Medulla oblongata (tissue), 1 donor: ENCODE results near the gene RTP2.
"Not testable (repeated sequence)": the region's sequence is repeated elsewhere in the genome, so short reads cannot be mapped to it uniquely, and the experiment has no call there.

ENCODE experiments used
- DNase-seq: peaks from one replicate; pipeline ENCODE4 v3.0.0-alpha.2; 2015; ENCODE audit errors: extremely low spot score

RTP2 gene

DNA sequence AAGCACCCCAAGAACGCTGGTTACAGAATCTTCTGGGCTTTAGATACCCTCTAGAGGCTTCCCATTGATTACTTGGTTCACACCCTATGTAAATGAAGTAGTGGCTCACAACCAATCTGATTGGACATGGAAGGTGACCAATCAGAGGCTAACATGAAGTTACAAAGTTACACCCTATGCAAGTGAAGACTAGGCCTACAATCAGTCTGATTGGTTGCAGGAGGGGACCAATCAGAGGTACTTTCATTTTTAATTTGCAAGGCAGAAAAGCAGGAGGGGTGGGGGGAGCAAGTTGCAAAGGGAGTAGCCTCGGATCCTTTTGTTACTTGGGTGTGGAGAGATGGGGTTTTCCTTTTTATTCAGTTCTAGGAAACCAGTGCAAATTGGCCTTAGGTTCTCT, 11.1 kb upstream of the RTP2 start:
- DNase-seq = no peak

DNA sequence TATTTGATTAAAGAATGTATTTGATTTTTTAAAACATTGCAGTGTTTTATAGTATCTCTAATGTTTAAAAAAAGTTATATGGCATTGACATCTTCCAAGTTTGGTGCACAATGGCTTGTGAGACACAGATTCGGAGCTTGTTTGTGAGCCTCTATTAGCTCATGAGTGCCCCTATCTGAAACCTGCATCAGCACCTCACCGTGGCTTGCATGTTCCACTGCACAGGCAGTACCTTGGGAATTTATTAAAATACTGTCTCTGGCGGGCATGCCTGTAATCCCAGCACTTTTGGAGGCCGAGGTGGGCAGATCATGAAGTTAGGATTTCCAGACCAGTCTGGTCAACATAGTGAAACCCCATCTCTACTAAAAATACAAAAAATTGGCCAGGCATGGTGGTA, 6.8 kb upstream of the RTP2 start:
- DNase-seq = no peak

DNA sequence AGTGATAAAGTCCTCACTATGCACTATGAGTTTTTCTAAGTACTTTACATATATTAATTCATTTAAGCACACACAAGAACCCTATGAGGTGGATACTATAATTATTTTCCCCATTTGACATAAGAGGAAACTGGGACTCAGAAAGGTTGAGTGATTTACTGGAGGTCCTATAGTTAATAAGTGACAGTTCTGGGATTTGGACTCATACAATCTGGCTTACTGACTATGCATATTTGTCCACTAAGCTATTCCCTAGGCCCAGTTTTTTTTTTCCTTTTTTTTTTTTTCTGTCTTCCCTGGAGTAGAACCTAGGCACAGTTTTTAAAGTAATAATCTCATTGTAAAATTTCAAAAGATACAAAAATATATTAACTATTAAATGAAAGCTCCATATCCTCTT, 6.3 kb upstream of the RTP2 start:
- DNase-seq = no peak

DNA sequence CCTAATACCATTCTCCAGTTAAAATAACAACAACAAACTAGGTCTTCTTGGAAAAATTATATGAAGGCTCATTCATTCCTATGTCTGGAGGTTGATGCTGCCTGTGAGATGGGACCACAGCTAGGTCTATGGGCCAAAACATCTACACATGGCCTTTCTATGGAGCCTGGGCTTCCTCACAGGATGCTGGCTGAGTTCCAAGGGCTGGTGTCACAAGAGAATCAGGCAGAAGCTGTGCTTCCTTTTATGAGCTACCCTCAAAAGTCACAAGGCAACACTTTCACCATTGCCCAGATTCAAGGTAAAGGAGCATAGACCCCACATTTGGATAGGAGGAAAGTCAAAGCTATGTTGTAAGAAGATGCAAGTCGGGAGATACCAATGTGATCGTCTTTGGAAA, 4.6 kb upstream of the RTP2 start:
- DNase-seq = peak; percentile 74

DNA sequence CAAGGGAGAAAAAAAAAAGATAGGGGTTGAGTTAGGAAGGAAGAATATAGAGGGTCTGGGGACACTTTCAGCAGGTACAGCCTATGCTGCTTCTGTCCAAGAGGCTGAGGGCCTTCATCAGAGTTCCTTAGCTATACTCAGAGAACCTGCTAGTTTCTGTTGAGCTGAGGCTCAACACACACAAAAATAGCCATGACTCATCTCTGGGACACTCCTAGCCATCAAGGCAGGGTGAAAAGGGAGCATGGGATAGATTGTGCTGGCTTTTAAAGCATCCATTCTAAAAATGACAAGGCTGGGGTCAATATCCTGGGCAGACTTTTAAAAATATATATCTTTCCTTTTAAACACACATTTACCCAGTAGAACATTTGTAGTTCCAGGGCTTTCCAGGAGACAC, 2.8 kb upstream of the RTP2 start:
- no peak for DNase-seq

DNA sequence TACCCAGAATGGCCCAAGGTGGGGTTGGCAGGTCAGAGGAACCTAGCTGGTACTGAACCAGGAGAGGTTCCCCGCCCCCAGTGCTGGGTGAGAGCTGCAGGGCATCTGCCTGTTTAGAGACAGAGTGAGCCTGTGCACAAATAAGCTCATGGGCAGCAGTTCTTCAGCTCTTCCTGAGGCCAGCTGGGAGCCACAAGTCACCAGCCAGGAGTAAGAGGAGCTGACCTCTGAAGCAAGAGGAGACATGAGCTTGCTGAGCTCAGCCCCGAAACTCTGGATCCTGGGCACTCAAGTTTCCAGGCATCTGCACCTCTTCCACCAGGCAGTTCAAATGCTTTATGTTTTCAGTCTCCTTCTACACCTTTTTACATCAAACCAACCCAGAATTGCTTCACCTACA, 2.1 kb downstream of the RTP2 start:
- no peak for DNase-seq

DNA sequence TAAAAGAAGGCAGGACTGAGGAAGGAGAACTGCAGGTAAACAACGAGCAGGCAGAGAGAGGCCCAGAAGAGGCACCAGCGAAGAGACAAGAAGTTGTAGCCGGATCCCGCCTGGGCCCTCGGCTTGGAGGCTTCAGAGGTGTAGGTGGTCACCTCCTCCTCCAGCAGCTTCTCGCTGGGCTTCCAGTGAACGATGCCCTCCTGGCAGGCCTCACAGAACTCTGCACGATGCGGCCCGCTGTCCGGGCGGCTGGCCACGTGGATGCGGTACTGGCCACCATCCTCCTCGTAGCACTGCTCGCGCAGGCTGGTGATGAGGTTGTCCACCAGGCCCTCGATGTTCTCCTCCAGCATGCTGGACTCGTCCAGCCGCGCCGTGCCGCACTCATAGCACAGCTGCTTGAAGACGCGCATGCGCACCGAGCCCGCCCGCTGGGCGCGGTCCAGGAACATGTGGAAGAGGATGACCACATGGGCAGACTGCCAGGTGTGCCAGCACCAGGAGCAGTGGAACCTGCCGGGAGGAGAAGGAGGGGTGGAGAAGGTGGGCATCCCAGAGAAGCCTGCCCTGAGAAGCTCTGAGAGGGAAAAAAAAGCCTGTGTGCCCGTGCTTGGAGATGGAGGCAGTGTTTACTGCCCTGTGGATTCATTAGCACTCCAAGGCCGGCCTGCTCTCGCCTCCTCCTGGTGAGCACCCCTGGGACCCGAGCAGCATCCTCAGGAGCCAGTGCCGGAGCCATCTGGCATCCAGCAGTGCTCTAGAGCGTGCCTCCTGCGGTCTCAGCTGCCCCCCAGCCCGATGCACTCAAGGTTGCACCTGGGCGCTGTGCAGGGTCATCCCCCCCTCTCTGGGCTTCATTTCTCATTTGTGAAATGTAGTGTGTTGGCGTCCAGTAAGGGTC, 3.6 kb downstream of the RTP2 start:
- DNase-seq = no peak

DNA sequence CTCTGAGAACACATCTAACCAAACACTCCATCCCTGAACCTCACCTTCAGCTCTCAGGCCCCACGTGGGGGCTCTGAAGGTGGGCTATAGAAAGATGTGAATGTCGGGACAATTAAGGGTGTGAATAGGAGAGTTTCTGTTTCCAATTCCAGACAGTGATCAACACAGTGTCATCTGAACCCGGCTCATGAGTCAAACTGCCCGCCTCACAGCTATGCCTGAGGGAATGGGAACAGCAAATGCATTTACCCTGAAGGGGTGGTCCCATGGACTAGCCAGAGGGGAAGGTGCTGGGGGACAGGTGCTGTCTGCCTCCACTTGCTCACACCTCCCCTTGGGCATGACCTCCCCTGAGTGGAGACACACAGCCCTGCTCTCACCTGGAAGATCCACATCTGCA, 6.3 kb downstream of the RTP2 start:
- no peak for DNase-seq

DNA sequence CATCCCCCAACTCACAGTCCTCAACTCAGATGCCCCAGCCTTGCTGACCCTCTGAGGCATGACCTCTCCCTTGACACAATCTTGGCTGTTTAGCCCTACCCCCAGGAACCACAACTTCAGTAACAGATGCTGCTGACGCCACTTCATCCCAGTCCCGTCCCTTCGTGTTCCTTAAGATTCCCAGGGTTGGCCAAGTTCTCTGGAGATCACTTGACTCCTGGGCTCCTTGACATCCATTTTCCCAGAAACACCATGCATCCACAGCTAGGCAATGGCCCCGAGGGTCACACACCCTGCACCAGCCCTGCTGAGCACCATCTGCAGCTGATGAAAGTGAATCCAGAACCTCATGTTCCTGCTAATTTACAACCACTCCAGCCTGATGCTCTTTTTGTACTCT, 6.9 kb downstream of the RTP2 start:
- no peak for DNase-seq

DNA sequence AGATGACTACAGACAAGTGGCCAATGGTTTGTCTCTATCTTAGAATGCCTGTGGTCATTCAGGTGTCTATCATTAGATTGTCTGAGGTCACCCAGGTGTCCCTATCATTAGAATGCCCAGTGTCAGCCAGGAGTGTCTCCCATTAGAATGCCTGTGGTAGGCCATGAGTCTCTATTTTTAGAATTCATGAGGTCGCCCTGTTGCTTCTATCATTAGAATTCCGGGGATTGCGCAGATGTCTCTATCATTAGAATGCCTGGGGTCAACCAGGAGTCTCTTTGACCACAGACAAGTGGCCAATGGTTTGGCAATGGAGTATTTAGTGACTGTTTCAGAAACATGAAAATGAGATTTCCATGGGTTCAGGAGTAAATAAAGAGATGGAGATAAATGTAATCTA, 7.6 kb downstream of the RTP2 start:
- no peak for DNase-seq

DNA sequence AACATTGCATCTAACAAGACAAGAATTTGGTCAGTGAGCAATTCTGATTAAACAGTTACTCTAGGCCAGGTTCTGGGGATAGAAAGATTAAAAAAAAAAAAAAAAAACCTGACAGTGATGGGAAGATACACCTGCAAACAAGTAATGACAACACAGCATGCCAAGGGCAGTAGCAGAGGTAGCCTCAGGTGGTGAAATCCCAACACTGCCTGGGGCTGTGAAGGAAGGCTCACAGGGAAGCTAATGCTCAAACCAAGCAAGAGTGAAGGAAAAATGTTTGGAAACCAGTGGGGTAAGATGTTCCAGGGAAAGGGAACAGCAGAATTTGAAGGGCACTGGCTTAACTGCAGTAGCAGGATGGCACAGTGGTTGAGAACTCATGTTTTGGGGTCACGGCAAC, 8.9 kb downstream of the RTP2 start:
- DNase-seq = no peak

DNA sequence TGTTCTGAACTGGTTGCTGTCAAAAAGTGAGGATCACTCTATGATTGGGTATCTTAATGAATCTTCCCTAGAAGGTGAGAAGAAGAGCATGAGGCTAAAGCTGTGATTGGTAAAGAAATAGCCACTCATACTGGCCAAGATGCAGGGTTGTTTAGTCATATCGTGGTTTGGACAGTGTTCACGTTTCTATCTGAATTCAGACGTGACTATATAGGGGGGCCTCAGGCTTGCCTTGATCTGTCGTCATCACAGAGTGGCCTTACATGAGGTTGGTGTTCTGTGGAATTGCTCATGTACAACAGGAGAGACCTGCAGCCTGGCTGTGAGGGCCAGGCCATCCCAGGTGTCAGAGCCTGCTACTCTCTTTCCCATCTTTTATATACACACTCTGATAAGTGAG, 12.4 kb downstream of the RTP2 start:
- DNase-seq = no peak

DNA sequence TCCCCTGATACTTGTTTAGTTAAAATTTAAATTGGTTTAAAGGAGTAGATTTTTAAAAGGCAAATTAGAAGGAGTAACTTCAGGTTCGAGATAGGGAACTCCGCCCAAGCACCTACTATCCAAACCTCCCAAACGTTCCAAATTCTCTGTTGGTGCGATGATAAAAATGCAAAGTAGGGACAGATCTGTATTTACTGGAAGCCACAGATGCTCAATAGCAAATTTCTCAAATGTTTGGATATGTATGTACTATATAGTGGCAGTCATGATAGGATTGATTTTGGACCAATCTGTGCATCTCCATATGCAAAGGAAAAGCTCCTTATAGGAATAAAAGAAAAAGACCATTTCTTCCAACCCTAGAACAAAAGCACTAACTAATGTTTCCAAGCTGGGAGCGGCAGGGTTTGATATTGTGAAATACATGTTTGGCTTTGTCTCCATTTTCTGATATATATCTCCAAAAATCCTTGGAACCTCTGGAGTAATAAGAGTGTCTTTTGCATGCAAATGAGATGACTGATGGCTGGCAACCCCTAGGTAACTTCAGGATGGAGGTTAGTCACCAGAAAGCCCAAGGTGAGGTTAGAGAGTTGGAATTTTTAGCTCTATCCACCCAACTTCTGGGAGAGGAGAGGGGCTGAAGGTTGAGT, 15.6 kb downstream of the RTP2 start:
- no peak for DNase-seq

DNA sequence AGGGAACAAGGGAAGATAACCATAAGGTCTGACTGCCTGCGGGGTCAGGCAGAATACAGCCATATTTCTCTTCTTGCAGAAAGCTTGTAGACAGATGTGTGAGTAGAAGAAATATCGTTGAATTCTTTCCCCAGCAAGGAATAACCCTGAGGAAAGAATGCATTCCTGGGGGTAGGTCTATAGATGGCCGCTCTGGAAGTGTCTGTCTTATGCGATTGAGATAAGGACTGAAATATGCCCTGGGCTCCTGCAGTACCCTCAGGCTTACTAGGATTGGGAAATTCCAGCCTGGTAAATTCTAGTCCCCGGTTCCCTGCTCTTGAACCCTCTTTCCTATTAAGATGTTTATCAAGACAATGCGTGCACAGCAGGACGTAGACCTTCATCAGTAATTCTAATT, 16.4 kb downstream of the RTP2 start:
- DNase-seq = no peak

DNA sequence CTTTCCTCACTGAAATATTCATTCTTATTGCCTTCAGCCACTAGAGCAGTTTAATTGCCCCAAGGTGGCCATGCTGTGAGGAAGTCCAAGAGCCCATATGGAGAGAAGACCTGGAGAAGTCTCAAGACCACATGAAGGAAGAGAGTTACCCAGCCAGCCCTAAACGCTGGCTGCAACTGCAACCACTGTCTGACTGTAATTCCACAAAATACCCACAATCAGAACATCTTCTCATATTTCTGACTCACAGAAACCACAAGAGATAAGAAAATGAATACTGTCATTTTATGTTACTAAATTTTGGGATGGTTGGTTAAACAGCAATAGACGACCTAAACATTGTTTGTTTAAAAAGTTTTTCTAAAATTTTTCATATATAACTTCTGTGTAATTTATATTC, 17.5 kb downstream of the RTP2 start:
- DNase-seq = no peak

DNA sequence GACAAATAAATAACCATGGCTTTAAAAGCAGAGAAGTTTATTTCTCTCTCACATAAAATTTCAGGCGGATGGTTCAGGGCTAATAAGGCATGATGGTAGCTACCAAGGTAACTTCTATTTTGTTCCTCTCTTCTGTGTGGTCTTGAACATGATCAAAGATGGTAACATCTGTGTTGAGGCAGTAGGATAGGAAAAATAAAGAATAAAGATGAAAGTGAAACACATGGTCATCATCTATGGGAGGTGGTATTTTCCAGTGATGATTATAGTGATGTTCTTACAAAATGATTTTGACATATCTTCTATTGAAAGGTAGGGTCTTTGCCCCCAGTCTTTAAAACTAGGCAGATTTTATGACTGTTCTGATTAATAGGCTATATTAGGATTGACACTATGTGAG, 17.9 kb downstream of the RTP2 start:
- DNase-seq = no peak

DNA sequence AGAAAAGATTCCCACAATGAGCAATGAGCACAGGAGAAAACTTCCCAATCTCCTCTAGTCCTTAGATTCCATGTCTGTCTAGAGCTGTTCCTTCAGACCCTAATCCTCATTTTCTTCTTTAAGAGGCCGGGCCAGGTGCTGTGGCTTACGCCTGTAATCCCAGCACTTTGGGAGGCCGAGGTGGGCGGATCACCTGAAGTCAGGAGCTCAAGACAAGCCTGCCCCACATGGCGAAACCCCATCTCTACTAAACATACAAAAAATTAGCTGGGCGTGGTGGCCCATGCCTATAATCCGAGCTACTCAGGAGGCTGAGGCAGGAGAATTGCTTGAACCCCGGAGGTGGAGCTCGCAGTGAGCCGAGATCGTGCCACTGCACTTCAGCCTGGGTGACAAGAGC, 20.6 kb downstream of the RTP2 start:
- not testable (repeated sequence) for DNase-seq

DNA sequence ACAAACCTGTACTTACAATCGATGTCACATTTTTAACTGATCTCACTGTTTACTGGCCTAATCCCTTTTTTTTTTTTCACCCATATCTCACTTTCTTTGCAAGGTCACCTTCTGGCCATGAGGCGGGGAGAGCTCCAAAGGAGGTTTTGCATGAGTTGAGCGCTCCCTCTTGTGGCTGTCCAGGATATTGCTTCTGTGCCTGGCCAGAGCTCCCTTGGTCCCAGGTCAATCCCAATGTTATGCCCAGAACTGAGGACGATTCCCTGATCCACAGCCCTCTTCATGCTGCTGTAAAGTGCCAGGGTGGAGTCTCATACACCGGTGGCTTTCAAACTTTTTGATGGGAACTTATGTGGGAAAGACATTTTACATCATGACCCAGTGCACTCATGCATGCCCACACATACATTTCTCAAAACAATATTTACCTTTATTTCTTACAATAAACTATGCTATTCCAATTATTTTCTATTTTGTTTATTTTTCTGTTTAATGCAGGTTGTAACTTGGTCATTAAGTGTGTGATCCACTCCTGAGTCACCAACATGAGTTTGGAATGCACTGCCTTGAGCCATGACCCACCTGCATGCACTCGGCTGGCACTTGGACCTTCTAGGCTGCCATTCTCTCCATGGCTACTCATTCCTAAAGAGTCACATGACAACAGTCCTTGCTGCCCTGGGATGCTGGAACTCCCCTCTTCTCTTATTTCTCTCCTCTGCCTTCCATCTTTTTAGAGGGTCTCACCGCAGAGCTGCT, 22.5 kb downstream of the RTP2 start:
- DNase-seq = peak; percentile 85

DNA sequence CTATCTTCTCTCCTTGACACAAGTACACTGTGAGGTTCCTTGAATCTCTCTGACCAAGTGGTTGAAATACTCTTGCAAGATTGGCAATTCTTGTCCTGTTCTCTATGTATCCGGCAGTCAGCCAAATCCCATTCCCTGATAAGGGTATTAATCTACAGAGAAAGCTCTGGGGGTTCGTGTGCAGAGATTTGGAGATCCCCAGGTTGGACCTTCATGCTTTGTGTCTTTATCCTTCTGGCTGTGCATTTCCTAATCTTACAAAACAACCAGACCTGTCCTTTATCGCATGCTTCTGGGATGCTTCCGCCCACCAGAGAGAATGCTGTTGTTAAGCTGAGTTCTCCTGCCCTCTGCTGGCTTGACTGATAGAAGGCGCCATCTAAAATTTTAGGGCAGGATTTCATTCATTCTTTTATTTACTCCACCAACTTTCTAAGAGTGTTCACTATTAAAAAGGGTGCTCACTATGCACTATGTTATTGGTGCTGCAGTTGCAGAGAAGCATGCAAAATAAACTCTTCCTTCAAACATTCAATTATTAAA, 23.6 kb downstream of the RTP2 start:
- DNase-seq = peak; percentile 64

DNA sequence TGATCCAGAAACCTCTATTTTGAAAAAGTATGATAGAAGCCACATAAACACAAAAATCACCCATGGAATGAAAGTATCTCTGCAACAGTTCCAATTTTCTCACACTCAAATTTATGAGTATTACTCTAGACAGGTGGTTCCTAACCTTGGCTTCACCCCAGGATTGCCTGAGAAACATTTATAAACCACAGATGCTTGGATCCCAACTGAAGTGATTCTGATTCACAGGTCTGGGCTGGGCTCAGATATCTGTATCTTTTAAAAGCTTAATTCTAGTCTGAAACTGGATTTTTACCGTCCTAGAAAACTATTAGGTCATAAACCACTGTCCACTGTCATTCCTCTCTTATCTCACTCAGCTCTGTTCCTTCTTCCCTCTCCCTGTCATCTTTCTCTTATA, 24.8 kb downstream of the RTP2 start:
- no peak for DNase-seq

DNA sequence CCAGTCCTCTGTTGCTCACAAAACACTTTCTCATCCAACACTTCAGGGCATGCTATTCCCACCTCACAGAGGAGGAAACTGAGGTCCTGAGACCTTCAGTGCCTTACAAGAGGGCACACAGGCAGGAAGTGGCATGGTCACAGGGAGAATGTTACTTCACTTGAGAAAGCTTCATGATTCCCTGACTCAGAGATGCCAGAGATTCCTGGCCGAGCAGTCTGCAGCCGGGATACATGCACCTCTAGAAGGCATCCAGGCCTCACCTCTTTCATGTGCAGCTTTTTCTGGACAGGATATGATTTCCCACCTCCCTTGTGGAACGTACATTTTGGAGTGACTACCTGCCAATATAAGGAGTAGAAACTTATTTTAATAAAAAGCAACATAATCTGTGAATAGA, 29.3 kb downstream of the RTP2 start:
- no peak for DNase-seq

DNA sequence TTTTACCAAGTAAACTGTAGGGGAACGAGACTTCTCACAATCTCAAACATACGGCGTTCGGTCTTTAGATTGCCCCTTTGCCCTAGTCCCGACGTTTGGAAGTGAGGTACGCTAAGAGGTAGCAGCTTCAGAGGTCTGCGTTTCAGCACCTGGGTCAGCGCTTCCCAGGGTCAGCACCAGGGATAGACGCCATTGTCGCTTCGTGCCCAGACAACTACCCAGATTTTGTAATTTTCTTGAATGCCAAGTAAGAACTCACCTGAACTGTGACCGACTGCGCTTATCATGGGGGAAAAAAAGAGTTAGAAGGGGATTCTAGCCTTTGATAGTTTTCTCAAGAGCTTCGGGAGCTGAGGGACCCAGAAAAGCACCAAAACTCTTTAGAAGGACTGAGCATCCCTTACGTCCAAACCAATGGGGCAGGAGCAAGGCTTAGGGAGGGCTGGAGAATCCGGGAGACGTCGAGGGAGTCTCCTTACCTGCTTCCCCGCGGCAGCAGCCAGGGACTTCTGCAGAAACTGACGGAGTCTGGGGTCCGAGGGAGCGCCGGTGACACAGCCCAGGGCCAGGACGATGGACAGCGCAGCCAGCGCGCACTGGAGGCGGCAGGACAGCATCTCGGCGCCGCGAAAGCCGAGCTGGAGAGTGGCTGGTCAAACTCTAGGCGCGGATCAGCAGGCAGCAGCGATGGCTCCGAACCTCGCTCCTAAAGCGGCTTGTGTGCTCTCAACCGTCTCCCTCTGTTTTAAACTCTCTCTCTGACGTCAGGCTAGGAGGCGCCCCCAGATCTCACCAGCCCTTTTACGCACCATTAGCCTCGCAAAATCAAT, 32.5 kb downstream of the RTP2 start, which contains the start of gene SST:
Gene SST, minus strand, starts transcription at position 720 of the 830 bp plus-strand sequence. Its CDS starts 103 bp downstream, at position 617.
- DNase-seq = no peak
